NCI-H2171 treated with DMSO at 0.1 percent for 48 hours (cell line): ENCODE data around the gene CD200R1L.

ENCODE experiments used
- DNase-seq: peaks from one replicate; lab custom pipeline; 2025; lab: John Stamatoyannopoulos, UW

CD200R1L gene

DNA sequence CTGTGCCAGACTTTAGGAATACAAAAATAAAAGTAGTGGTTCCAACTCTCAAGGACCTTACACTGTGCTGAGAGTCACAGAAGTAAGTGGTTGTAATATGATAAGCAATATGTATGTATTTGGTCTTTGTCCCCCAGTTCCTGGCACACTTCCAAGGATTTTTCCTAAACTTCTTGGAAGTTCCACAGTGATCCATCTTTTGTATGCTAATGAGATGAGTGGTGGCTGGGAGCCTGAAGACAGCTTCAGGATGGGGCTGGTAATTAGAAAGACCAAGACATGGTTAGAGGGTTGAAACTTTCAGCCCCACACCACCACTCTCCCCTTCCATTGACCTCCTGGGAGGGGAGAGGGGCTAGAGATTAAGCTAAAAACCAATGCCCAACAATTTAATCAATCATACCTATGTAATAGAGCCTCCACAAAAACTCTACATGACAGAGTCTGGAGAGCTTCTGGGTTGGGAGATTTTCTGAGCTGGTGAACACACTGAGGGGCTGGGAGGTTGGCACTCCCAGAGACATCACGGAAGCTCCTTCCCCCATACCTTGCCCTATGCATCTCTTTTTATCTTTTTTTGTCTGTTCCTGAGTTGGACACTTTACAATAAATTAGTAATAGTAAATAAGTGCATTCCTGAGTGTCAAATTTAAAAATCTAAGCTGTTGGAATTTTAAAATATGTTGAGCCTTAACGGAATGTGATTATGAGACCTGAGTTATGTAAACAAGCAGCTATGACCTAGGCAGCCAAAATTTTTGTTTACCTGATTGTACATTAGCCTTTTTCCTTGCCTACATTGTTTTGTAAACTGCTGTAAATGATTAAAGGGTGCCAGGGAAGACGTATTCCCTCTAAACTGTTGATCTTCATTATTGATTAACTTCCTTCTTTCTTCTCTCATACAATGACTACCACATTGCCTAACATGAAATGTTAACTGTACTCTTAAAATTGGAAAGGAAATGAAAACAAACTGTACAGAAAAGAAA, 24.3 kb downstream of the CD200R1L start:
- no peak for DNase-seq

- no peak for DNase-seq
Measured at GRCh38 chr3:112818289-112818688, 28.4 kb downstream of the CD200R1L start.

DNA sequence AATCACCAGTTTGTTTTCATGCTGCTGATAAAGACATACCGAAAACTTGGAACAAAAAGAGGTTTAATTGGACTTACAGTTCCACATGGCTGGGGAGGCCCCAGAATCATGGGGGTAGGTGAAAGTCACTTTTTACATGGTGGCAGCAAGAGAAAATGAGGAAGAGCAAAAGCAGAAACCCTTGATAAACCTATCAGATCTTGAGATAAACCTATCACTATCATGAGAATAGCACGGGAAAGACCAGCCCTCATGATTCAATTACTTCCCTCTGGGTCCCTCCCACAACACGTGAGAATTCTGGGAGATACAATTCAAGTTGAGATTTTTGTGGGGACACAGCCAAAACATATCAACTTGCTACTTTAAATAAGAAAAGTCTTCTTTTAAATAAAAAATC, 28.9 kb downstream of the CD200R1L start:
- DNase-seq = no peak

- DNase-seq = no peak
Measured at GRCh38 chr3:112817271-112817670, 29.4 kb downstream of the CD200R1L start.

DNA sequence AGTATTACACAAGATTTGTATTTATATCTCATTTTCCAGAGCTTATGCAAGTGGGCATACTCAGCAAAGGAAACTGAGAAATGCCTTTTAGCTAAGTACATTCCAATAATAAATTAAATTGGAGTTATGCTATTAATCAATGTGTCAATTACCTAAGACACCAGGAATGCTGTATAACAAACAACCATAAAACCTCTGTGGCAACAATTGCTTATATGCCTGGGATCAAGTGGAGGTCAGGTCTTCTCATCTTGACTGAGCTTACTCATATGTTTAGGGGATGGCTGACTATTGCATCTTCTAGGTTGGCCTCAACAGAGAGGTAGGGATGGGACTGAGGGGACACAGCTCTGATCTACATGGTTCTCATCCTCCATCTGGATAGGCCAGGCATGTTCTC, 30.7 kb downstream of the CD200R1L start:
- no peak for DNase-seq

DNA sequence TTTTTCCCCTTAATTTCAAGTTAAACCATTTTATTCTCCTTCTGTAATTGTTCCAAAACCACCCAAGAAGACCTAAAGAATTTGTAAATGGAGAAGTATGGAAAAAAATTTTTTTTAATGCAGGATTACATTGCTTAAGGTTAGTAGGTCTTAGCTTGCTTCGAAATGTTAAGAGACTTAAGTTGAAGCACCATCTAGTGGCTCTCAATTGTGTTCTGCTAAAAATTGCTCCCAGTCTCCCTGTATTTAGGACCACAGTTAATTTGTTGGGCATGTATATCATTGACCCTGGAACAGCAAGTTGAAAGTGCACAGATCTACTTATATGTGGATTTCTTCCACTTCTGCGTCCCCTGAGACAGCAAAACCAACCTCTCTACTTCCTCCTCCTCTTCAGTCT, 32.4 kb downstream of the CD200R1L start:
- no peak for DNase-seq

GRCh38 chr3:112813723-112814171, 32.9 kb downstream of the CD200R1L start:
- no peak for DNase-seq

DNA sequence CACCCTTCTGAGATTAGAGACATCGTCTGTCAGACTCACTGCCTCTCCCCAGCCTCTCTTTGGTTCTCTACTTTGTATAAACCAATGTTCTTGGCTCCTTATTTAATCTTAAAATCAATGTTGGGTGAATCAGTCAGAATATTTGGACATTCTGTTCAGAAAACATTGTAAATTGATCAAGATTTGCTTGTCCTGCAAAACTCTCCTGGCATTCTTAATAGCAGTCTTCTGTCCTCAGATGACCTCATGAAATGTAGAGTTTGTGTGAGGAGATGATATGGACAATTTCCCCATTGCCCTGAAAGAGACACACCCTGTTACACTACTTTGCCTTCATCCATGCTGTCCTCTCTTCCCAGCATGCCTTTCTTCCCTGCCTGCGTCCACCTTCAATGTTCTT, 33.6 kb downstream of the CD200R1L start:
- DNase-seq = no peak

DNA sequence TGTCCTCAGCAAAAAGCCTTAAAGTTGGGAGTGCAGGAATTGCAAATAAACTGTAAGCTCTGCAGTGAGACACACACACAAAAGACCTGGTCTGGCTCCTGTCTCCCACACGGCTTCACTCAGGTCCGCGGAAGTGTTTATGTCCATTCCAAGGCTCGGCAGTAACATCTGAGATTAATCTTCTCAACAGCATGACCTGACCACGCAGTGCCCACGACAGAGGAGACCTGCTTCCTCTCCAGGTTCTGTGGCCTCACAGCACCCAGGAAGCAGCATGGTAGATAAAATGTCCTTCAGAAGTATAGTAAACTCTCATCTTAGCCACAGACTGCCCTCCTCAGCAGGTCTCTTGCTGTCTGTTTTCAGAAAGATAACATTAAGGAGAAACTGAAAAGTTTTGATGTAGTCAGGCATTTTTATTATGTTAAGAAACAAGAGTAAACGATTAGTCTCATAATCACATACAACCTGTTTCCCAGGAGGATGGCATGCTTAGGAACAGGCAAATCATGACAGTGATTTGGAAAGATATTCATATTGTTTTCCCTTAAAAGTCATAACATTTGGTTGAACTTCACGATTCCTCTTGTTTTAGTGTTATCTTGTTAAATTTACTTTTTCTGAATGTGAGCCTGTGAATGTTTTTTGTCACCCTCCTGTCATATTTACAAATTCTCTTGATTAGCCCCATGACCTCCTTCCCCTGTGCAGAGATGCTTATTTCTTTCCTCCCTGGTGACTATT, 34.6 kb downstream of the CD200R1L start:
- no peak for DNase-seq

DNA sequence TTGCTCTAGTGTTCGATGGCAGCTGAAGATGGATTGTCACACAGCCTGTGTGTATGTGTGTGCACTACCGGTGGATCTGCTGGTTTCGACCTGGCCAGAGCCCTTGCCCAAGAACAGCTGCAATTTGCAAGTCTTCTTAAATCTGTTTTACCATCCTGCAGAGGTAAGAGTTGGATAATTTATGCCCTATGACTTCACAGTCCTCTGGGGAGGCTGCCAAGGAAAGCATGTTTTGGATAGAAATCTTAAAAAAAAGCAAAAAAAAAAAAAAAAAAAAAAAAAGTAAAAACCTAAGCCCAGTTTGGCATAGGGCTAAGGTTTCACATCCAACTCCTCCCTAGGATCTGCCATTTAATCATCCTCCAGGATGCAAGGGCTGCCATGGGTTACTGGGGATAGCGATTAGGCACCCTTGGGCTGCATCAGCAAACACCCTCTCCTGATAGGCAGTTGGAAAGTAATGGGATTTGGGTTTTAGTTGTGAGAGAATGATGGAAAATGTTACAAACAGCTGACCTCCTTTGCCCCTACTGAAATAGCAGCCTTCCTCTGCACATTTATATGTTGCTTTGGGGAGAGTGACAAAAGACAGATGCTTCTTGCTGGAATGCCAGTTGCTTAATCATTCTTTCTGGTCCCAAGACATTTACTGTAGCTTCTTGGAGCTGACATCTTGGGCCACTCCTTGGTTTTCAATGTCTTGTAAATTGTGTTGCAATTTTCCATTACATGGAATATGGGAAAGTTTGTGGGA, 35.4 kb downstream of the CD200R1L start:
- peak; percentile 42 for DNase-seq

DNA sequence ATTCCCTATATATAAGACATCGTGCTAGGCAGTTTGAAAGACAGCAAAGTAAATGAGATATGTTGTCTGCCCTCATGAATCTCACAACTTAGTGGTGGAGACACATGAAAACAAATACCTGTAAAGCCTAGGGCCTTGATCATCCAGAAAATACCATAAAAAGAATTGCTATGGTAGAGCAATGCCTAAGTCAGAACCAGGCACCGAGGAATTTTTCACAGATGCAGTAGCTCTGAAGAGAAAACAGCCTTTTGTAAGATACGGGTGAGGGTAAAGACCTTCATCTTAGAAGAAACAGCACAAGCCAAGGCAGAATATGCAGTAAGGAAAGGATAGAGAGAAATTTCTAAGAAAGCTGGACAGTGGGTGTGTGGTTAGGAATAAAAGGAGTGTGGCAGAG, 36.1 kb downstream of the CD200R1L start:
- DNase-seq = no peak

DNA sequence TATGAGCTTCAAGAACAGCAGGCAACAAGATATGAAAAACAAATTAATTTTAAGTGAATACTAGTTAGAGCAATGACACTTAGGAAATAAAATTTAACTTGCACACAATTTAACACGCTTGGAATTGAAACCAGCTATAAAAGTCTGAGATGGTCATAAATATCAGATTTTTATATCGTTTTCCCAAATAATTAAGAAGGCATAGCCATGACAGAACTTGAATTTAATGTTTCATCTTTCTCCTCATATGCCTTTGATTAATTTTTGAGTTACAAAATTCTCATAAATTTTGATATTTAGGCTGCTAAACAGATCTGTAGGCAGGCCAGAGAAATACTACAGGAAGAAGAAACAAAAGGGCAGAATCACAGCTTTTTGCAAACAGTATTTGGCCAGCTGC, 38.5 kb downstream of the CD200R1L start:
- DNase-seq = no peak

DNA sequence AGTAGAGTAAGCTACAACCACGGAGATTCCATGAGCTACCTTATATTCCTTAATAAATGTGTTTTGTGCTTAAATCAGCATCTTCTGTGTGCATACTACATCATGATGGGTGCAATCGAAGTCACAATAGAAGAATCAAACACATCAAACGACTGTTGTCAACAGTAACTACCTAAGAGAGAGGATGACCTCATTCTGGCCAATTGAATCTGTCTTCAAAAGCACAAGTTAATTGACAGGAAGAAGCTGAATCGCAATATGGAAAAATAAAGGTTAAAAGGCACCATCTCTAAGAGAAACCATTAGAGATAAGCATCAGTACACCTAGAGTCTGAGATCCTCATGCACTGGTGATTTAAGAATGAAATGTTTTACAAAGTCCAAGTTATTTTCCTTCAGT, 39.0 kb downstream of the CD200R1L start:
- no peak for DNase-seq

GRCh38 chr3:112806903-112807302, 39.8 kb downstream of the CD200R1L start:
- DNase-seq = no peak

DNA sequence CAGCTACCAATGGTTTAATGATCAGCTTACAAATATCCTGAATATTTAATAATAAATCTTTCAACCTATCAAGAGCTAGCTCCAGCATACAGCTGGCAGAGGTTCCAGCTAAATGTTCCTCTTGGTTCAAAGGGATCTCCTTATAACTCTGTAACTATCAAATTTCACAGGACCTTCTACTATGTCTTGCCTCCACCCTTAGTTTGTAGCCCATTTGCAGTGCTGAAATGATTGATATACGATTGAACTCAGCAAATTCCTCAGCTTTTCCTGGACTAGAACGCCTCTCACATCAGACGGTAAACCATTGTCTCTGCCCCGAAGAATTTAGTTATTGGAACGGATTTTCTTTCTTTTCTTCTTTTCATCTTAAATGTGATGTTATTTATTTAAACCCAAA, 41.5 kb downstream of the CD200R1L start:
- DNase-seq = no peak

DNA sequence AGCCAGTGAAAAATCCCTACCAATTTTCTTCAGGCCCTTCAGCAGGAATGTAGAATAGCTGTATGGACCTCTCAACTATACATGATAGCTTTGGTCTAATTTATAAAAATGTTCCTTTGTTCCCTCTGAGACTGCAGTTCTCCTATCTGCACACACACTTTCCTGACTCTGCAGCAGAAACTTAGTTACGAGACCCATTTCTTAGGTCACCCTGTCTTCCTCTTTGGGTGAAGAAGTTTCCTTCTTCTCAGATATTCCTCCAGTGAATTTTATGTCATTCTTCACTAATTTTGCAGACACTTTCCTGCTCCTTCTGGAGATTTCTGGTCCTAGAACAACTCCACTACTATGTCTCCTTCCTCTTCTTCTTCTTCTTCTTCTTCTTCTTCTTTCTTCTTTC, 42.6 kb downstream of the CD200R1L start:
- no peak for DNase-seq

DNA sequence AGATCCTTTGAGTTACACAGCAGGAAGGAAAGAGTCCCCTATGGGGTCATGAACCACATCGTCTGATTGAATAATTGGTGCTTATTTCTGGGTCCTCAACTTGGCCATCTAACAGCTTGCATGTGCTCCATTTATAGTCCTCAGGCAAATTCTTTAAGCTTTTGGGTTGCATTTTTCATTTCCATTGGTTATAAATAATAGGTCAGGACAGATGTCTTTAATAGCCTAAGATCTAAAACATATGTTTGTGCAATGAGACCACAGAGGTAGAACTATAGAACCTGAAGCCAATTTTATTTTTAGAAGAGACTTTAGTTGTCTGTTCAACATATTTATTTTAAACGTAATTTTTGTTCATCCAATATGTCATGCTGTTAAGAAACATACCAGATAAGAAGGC, 43.2 kb downstream of the CD200R1L start:
- DNase-seq = no peak

- DNase-seq = no peak
Measured at GRCh38 chr3:112802338-112802737, 44.3 kb downstream of the CD200R1L start.

DNA sequence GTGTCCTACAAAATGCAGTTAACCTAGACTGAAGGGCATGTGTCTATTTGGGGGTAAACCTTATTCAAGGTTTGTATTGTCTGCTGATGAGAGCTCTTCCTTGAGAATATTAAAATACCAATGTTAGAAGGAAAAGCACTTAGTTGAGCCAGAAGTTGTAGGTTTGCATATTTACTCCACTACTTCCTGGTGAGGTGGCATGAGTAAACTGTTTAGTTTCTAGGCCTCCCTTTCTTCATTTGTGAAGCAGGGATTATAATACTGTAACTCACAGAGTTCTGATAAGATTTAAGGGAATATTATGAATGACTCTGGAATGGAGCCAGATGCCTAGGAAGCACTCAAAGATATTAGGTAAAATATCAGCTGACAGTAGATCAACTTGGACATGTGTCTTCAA, 46.7 kb downstream of the CD200R1L start:
- no peak for DNase-seq

DNA sequence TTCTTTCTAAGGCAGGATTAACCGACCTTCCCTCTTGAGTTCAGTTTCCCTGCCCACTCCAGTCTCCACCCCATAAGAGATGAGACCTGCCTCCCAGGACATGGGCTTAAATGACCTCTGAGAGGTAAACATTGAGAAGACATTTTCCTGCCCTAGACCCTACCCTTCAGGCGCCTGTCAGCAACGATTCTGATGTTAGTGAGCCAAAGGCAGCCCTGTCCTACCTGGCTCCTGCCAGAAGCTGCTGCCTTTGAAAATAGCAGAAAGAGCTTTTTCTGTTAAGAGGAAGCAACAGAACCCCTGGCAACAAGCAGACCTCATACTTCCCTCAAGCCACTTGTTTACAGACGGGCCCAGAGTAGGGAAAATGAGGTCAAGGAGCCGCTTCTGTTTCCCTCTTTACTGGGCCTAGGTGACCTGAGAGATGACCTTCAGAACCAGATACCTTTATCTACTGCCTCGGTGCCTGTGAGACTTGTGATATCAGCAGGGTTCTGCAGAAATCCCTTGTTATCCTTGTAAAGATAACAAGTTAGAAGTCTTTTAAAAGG, 52.0 kb downstream of the CD200R1L start:
- DNase-seq = no peak

DNA sequence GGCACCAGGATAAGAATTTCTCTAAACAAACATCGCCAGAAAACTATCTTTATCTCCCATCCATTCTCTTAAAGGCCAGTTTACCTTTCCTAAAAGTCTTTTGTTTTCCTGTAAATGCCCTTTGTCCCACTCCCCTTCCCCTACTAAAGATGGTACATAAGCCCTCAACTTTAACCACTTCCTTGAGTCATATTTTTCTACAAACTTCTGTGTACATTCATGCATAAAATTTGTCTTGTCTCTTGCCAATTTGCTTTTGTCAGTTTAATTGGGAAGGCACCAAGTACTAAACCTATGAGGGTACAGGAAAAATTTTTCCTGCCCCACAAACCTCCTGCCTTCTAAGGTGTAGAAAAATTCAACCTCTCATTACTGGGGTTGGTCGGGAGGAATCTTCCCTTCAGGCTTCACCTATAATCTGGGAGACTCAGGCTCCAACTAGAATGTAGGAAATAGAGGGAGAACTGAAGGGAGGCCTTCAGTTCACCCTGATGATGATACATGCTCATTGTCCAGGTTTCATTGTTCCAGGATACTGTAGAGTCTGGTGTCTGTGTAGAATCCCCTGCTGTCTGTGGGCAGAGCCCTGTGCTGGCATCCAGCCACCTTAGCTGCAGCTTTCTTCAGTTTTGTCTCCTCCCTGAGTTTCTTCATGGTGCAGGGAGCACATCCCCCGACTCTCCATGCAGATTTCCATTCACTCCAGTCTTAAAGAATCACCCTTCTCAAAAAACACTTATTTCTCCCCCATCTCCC, 53.2 kb downstream of the CD200R1L start:
- no peak for DNase-seq
